Heart right ventricle (tissue), 16 donors: ENCODE measurements around the gene TMEM139. TPM values are rescaled to one million over a fixed set of nuclear protein-coding genes. Genes with fewer than 3 reads are reported as not detected.

Experiments
- ATAC-seq, 8 donors: fragments of 200-7000 bp; cut with Tn5 transposase; one replicate each; pipeline ENCODE4 v1.9.1; 2020; ENCODE audit warnings: mild to moderate bottlenecking in 8 of 8, moderate library complexity in 8 of 8, moderate number of reproducible peaks in 1 of 8
- DNase-seq, 2 donors: peaks; one replicate each; pipeline ENCODE4 v3.0.0-alpha.2; 2020
- H3K27ac ChIP-seq, 10 donors: fragments of 200-600 bp; sonication (generic) in 2 of 10; one replicate each; pipeline versions ENCODE4 v1.5.0 to v1.8.0; 2020 to 2022; ENCODE audit warnings: mild to moderate bottlenecking in 3 of 10
- H3K27me3 ChIP-seq, 7 donors: fragments of 200-600 bp; one replicate each; pipeline ENCODE4 v1.8.0; 2021 to 2022; ENCODE audit warnings: mild to moderate bottlenecking in 2 of 7
- H3K36me3 ChIP-seq, 9 donors: fragments of 200-600 bp; sonication (generic) in 1 of 9; one replicate each; pipeline versions ENCODE4 v1.5.0 to v1.8.0; 2020 to 2022; ENCODE audit warnings: mild to moderate bottlenecking in 2 of 9
- H3K4me1 ChIP-seq, 9 donors: fragments of 200-600 bp; sonication (generic) in 1 of 9; one replicate each; pipeline versions ENCODE4 v1.5.0 to v1.8.0; 2020 to 2022; ENCODE audit warnings: mild to moderate bottlenecking in 4 of 9
- H3K4me3 ChIP-seq, 10 donors: fragments of 200-600 bp; sonication (generic) in 2 of 10; one replicate each; pipeline versions ENCODE4 v1.5.0 to v1.8.0; 2020 to 2022; ENCODE audit warnings: mild to moderate bottlenecking in 7 of 10, moderate library complexity in 2 of 10
- H3K9me3 ChIP-seq, 11 donors: fragments of 200-600 bp in 10 of 11; sonication (generic) in 2 of 11; one replicate each; pipeline versions ENCODE4 v1.5.0 to v1.8.0; 2013 to 2022; ENCODE audit warnings: mild to moderate bottlenecking in 2 of 11, control low read depth in 1 of 11, moderate library complexity in 1 of 11
- WGBS, 2 donors: extraction: QIAGEN DNeasy Blood & Tissue Kit; methylation state at CpG; one replicate each; pipeline ENCODE4 v1.1.7; 2013; ENCODE audit warnings: inconsistent platforms in 1 of 2; 5-methylcytosine and 5-hydroxymethylcytosine counted together
- intact Hi-C, 10 donors: fragments of 100-400 bp; cut with DNase I; formaldehyde crosslinking; loops; one replicate each; pipeline versions ENCODE4 v1.11.1 to v1.14.2; 2022
- polyA plus RNA-seq, 2 donors: library from polyadenylated mRNA; stranded (reverse); fragments of 200-250 nt; gene quantifications; one replicate each; pipeline ENCODE4 v1.2.3, GENCODE V29; 2013
- total RNA-seq, 10 donors: library from RNA; stranded (reverse); fragmentation: NEBNext Ultra II Directional in 3 of 10; extraction: Animal tissue kit (Norgen Biotek cat#: 25700) in 3 of 10; gene quantifications; one replicate each; pipeline versions ENCODE4 v1.2.1 to v1.2.4, GENCODE V29; 2021 to 2023
- TF ChIP-seq, protein P1 (sequence below), 9 donors: fragments of 200-600 bp; sonication (generic) in 2 of 9; IDR thresholded peaks; one replicate each; pipeline versions ENCODE4 v1.5.0 to v1.8.0; 2021 to 2022; ENCODE audit warnings: antibody characterized with exemption in 9 of 9, mild to moderate bottlenecking in 5 of 9, moderate library complexity in 1 of 9
- donor health status: Arrhythmogenic right ventricular cardiomyopathy.
- donor health status: ischemic (EF 13 %, LVEDD 7.1; RV severe dilation, severe dysfunction).
- donor health status: healthy with polysubstance abuse.
- donor health status: DM: no; HTN: yes; CAD: no.
- donor health status: DM: no; HTN: no; CAD: no.
- donor health status: ischemic (EF 25% LVEDD 6.9; RV normal size, moderate dysfunction).
- donor health status: ischemic (EF 25% LVEDD 5.7; RV mildly dilated, moderate dysfunction).
- donor health status: healthy.
- donor health status: DM: yes; HTN: yes; CAD: no.
- donor health status: Ischemic cardiomyopathy.
- donor health status: ischemic (EF 35%, LVEDD 5.7; RV mildly dilated, moderate dysfunction).
- donor health status: nonischemic (EF 11% LVEDD 7.7; RV severe dilation, severe dysfunction).
- donor health status: DM: yes; HTN: yes; CAD: no.
- donor health status: PGD.
- donor health status: ischemic (EF 29% LVEDD 5.4; RV normal size, mild dysfunction).
- donor health status: nonischemic (EF 23%, LVEDD 6.1; RV moderate dilation, normal function).

Gene TMEM139
- total and polyA plus RNA-seq, 12 donors, result 2.6 to 18.0 (median 11.1) TPM

DNA sequence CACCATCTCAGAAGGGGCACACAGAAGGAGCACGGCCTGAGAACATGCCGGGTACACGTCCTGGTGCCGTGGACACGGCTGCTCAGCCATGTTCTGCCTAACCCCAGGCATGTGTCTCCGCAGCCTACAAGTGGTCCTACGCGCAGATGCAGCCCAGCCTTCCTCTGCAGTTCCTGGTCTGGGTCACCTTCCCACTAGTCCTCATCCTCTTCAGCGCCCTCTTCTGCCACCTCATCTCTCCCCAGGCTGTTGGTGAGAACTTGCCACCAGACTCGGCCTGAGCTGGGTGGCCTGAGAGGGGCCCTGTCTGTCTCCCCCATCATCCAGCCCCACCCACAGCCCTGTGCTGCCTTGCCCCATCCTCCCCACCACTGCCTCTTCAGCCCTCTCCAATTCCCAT lies 36.5 kb downstream of the TMEM139 start:
- intact Hi-C loops, result loop anchor here in 2 of 10 donors (10.0 kb wide), 2 partner anchors 54 to 94 kb away; no protein-coding TSS in a partner anchor
- no peak for DNase-seq

DNA sequence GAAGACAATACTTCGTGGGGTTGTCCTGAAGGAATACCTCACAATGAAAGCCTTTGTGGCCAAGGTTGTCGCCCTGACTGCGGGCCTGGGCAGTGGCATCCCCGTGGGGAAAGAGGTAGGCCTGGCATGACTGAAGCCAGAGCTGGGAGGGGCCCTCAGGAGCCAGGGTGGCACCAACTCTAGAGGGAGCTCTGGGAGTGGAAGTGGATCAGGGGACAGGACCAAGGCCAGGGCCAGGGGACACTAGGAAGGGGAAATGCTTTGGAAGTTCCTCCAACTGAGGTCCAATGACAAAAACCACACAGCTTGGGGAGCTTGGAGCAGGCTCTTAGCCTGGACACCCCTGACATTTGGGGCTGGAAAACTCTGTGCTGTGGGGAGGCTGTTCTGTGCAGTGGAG lies 37.0 kb downstream of the TMEM139 start:
- no peak overlapping the region for H3K4me3 ChIP-seq
- WGBS, 2 donors, result 88 to 89% methylated on average over 4 of the region's 4 CpGs
- ATAC-seq (peak in 1 of 8 donors; percentile 48), DNase-seq (no peak)
- TF ChIP-seq, protein P1, sequence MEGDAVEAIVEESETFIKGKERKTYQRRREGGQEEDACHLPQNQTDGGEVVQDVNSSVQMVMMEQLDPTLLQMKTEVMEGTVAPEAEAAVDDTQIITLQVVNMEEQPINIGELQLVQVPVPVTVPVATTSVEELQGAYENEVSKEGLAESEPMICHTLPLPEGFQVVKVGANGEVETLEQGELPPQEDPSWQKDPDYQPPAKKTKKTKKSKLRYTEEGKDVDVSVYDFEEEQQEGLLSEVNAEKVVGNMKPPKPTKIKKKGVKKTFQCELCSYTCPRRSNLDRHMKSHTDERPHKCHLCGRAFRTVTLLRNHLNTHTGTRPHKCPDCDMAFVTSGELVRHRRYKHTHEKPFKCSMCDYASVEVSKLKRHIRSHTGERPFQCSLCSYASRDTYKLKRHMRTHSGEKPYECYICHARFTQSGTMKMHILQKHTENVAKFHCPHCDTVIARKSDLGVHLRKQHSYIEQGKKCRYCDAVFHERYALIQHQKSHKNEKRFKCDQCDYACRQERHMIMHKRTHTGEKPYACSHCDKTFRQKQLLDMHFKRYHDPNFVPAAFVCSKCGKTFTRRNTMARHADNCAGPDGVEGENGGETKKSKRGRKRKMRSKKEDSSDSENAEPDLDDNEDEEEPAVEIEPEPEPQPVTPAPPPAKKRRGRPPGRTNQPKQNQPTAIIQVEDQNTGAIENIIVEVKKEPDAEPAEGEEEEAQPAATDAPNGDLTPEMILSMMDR (IDR thresholded peaks at IDR 0.05), result peak in 3 of 9 donors; percentile 12 to 45 (median 17)
- H3K9me3 ChIP-seq, result no peaks in the 10 kb centered on the region
- no peaks in the 10 kb centered on the region for H3K27me3 ChIP-seq
- no peaks in the 10 kb centered on the region for H3K36me3 ChIP-seq
- peak overlapping the region in 1 of 10 donors; percentile 21 for H3K27ac ChIP-seq
- peaks cover 0 to 13% (median 6%) of the 10 kb centered on the region in 9 donors for H3K4me1 ChIP-seq
- intact Hi-C loops, result loop anchor here in 2 of 10 donors (10.0 kb wide), 2 partner anchors 53 to 93 kb away; no protein-coding TSS in a partner anchor

More for the DNA sequence above, 36.5 kb downstream of the TMEM139 start:
- ATAC-seq, result no peak
- TF ChIP-seq, protein P1 (IDR thresholded peaks at IDR 0.05), result no peak
- no peaks in the 10 kb centered on the region for H3K9me3 ChIP-seq
- no peak overlapping the region for H3K27ac ChIP-seq
- H3K36me3 ChIP-seq, result no peaks in the 10 kb centered on the region
- peaks cover 0 to 15% (median 6%) of the 10 kb centered on the region in 9 donors for H3K4me1 ChIP-seq
- H3K4me3 ChIP-seq, result no peak overlapping the region
- H3K27me3 ChIP-seq, result no peaks in the 10 kb centered on the region
- 96 to 97% methylated on average over 10 of the region's 10 CpGs for WGBS, 2 donors

DNA sequence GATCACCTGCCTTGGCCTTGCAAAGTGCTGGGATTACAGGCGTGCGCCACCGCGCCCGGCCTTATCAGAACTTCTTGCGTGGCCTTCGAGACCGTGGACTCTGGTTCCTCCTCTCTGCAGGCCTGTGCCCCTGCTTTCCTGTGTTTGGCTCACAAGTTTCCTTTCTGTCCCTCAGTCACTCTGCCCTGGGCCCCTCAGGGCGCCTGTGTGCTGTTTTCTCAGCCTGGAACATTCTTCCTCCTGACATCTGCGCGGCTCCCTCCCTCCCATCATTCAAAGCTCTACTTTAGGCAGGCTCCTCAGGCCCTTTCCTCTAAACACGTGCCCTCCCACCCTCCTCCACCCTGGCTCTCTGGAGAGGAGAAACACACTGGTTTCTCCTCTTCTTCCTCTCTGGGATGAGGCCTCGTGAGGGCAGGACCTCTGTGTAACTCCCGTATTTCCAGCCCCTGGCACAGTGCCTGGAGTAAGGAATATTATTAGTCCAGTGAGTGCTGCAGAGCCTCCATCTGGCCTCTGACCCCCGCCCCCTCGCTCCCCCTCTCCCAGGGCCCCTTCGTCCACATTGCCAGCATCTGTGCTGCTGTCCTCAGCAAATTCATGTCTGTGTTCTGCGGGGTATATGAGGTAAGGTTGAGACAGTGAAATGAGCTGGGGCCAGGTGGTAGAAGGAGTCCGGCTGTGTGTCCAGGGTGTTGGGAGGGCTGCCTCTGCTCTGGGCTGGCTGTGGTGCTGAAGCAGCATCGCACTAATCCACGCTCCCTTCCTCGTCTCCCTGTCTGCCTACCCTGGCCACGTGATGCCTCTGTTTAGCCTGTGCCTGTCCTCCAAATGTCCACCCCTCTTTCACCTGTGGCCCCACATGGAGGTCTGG lies 38.2 kb downstream of the TMEM139 start:
- Histone ChIP-seq H3K27ac (peak overlapping the region in 3 of 10 donors; percentile 10 to 27 (median 15)), H3K4me3 (no peak overlapping the region), H3K9me3 (no peaks in the 10 kb centered on the region), H3K36me3 (no peaks in the 10 kb centered on the region), H3K4me1 (peaks cover 0 to 13% (median 6%) of the 10 kb centered on the region in 9 donors), H3K27me3 (no peaks in the 10 kb centered on the region)
- 62 to 73% methylated on average over 23 of the region's 23 CpGs for WGBS, 2 donors
- TF ChIP-seq, protein P1 (IDR thresholded peaks at IDR 0.05), result no peak
- intact Hi-C loops, result loop anchor here in 2 of 10 donors (10.0 kb wide), 2 partner anchors 52 to 92 kb away; no protein-coding TSS in a partner anchor
- DNase-seq (peak; percentile 55 to 63), ATAC-seq (peak; percentile 53 to 74 (median 63))

DNA sequence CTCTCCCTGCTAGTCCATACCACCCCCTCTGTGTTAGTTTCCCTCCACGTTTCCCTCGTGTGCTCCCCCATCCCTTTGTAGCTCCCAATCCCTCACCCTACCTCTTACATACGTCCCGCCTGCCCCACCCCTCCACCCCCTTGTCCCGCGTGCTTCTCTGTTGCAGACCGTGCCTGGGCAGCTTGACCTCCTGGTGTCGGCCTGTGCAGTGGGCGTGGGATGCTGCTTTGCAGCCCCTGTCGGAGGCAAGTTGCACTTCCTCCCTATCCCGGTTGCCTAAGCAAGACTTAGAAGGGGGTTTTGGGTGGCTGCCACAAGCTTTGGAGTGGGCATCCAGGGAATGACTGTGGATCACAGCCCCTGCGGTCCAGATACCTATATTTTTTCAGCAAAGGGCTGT lies 38.9 kb downstream of the TMEM139 start:
- intact Hi-C loops, result loop anchor here in 2 of 10 donors (10.0 kb wide), 2 partner anchors 51 to 91 kb away; no protein-coding TSS in a partner anchor

More for the DNA sequence above, 38.9 kb downstream of the TMEM139 start:
- WGBS, 2 donors, result 58 to 65% methylated on average over 12 of the region's 12 CpGs
- no peaks in the 10 kb centered on the region for H3K36me3 ChIP-seq
- ATAC-seq (peak in 1 of 8 donors; percentile 50), DNase-seq (no peak)
- TF ChIP-seq, protein P1 (IDR thresholded peaks at IDR 0.05), result no peak
- H3K27me3 ChIP-seq, result no peaks in the 10 kb centered on the region
- H3K27ac ChIP-seq, result peak overlapping the region in 1 of 10 donors; percentile 10
- H3K9me3 ChIP-seq, result no peaks in the 10 kb centered on the region
- peaks cover 0 to 11% (median 6%) of the 10 kb centered on the region in 9 donors for H3K4me1 ChIP-seq
- H3K4me3 ChIP-seq, result no peak overlapping the region
